ENCODE measurements around the gene PHACTR3. TPM values are rescaled to one million over a fixed set of nuclear protein-coding genes. Genes with fewer than 3 reads are reported as not detected.

PHACTR3 gene
- total RNA-seq, 1 donor from 2014 or later: 0.25 TPM

DNA sequence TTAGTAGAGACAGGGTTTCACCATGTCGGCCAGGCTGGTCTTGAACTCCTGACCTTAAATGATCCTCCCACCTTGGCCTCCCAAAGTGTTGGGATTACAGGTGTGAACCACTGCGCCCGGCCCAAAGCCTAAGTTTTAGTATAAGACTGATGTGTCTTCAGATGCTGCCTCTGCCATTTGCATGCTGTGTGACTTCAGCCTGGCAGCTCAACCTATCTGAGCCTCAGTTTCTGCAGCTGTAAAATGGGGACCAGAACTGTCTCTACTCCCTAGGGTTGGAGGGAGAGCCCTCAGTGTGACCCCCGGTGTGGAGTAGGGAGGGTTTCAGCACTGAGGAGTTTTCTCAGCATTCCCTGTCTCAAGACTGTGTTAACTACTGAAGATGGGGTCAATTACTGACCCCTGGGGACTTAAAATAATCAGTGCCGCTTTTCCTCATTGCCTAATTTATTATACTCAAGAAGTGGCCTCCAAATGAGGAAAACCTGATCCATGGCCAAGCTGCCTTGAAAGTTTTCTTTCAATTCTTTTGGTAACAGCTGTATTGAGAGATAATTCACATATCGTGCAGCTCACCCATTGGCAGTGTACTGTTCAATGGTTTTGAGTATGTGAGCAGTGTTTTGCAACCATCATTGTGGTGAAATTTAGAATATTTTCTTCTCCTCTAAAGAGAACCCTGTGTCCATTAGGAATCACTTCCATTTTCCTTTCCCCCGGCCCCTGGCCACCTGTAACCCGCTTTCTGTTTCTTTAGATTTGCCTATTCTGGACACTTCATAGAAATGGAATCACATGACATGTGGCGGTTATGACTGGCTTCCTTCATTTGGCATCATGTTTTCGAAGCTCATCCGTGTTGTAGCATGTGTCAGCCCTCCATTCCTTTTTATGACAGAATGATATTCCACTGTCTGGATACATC lies 64.8 kb downstream of the PHACTR3 start:
- ATAC-seq: no peak
- DNase-seq (ENCODE audit: low spot score): peak; percentile 6

DNA sequence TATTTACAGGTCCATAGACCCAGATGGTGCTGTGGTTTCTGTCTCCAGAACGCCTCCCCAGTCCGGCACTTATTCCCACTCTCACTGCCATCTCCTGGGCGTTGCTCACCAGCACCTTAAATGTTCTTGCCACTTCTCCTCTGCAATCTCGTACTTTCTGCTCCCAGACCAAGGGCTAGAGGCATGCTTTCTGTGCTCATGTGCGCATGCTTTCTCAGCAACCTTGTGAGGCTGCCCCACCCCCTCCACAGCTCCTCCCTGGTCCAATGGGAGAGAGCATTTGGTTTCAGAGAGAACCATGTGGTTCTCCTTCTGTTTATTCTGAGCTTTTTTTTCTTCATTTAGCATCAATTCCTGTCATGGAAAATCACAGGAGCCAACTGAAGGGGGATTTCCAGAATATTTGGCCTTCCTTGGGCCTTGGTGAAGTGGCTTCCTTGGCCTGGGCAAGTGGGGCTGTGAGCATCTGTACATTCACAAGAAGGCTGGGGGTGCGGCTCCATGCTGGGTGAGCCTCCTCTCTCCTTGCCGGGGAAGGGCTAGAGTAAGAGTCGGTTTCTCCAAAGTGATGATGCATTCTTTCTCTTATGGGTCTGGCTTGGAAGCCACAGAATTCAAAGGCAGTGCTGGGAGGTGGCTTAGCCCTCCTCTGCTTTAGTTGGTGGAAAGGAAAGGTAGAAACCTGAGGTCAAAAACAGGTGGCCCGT lies 66.6 kb downstream of the PHACTR3 start:
- DNase-seq (ENCODE audit: low spot score): peak; percentile 12
- ATAC-seq: no peak

DNA sequence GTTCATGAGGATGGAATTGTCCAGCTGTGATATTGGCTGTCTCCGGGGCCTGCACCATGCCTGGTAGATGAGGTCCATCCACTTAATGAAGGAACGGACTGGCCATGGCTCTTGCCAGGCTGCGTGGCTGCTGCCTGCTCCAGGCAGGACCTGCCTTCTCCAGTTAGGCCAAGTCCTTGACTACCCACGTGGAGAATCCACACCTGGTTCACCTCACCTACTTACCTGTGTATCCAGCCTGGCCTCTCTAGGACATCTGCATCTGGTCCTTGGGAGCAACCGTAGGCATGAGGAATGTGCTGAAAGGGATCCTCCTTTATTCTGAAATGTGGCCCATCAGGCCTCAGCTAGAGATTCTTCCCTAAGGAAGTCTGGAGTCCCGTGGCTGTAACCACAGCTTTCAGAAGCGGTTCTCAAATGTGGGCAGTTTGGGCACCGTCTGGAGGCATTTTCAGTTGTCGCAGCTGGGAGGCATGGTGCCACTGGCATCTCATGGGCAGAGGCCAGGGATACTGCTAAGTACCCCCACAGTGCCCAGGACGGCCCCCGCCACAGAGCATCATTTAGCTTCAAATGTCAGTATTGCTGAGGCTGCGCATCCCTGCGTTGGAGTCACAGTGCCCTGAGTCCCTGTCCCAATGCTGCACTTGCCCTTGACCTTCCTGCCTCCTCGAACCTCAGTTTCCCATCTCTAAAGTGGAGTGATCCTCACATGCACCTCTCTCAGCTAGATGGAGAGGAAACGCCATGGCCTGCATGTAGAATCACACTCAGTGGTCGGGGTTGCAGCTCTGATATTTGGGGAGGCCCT lies 67.5 kb downstream of the PHACTR3 start:
- peak; percentile 22 for DNase-seq (ENCODE audit: low spot score)
- no peak for ATAC-seq

DNA sequence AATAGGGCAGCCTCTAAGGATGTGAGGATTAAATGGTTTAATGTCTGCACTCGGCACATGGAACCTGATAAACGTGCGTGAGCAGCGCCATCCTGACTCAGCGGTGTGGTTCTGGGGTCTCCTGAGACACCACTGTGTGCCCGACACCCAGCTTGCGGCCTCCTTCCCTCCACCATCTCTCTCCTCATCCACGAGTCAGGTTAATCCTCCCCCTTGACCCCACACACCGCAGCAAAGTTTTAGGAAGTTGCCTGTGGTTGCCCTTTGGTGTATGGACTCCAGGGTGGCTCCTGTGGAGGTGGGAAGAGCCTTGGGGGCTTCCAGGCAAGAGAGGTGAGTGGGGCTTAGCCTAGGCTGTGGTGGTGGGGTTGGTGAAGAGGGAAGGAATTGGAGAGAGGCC lies 68.2 kb downstream of the PHACTR3 start:
- peak; percentile 18 for DNase-seq (ENCODE audit: low spot score)

DNA sequence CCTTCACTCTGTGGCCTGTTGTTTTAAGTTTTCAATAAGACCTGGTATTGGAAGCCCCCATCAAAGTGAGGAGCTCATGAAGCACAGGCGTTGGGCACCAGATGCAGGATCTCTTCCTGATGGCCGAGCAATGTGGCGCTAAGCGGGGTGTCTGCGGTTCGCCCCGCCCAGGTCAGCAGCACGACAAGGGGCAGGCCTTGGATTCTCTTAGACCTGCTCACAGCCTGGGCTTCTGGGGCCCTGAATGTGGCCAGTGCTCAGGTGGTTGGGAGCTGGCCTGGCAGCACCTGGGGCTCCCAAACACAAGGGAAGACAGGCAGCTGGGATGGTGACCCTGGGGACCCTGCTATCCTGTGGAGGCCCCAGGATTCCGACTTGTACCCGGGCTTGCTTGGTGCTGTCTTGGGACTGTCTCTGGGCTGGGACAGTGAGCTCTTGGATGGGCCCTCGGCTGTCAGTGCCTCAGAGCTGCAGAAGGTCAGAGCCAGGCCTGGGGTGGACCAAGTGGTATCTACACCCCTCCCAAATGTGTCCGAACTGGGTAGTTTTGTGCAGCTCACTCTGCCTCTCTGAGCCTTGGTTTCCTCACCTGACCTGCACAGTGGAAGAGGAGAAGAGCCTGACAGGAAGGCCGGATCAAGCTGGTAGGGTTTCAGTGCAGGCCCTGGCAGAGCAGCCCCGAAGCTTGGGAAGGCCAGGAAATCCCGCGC lies 69.1 kb downstream of the PHACTR3 start:
- DNase-seq (ENCODE audit: low spot score) (peak; percentile 33), ATAC-seq (no peak)

More for the DNA sequence above, 68.2 kb downstream of the PHACTR3 start:
- ATAC-seq: no peak

DNA sequence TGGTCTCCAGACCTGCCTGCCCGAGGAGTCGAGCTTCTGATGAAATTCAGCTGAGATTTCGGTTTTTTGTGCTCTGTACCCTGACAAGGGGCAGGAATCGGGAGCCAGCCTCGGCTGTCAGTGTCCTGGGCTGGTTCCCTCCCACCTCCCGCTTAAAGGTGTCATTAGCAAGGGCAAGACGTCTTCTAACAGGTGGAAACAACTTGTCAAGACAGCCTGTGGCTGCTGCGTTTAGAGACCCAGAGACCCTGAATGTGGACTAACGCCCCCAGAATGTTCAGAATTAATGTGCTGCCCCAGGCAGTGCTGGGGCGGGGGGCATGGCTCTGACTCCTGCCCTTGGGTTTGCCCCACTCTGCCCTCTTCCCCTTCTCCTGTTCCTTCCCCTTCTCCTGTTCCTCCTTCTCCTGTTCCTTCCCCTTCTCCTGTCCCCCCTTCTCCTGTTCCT lies 69.7 kb downstream of the PHACTR3 start:
- ATAC-seq (no peak), DNase-seq (ENCODE audit: low spot score) (no peak)

DNA sequence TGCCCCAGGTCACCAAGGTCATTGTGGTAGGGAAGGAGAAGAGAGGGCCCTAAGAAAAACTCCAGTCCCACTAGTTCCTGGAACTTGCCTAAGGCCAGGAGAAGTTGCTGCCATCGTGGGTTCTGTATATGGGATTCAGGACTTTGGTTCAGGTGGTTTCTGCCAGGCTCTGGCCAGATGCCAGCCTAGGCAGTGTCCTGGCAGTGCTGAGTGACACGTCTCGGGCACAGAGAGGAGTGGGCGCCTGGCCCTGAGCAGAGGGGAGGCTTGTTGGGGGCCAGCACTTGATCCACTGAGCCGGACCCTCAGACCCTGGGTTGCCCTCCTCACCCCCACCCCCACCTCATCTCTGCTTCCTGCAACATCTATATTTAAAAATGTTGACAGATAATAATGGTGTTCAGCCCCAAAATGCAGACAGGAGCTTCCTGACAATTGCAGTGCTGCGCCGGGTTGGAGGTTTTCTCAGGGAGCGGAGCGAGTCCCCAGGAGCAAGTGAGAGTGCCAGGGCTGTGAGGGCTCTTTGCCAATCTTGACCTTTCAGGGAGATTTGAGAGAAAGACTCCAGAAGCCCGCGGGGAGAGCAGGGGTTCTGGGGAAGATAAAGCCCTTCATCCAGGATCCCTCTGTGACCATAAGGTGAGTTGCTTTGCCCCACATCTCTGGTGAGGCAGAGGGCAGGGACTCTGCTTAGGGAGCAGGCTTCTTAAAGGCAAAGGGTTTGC lies 71.9 kb downstream of the PHACTR3 start:
- peak; percentile 43 for DNase-seq (ENCODE audit: low spot score)
- ATAC-seq: peak; percentile 51

DNA sequence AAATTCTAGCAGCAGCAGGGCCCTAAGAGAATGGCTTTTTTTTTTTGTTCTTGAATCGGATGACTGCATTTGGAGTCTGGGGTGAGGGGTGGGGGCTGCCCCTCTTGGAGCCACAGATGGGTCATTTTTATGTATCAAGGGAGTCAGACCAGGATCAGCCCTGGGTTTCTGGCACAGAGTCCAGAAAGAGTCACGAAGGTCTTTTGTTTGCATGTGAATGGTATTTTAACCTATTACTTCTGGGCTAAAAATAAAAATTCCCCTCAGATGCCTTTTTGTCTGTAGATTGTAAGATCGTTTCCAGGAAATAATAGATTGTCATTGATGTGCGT lies 72.5 kb downstream of the PHACTR3 start:
- no peak for DNase-seq (ENCODE audit: low spot score)
- no peak for ATAC-seq

DNA sequence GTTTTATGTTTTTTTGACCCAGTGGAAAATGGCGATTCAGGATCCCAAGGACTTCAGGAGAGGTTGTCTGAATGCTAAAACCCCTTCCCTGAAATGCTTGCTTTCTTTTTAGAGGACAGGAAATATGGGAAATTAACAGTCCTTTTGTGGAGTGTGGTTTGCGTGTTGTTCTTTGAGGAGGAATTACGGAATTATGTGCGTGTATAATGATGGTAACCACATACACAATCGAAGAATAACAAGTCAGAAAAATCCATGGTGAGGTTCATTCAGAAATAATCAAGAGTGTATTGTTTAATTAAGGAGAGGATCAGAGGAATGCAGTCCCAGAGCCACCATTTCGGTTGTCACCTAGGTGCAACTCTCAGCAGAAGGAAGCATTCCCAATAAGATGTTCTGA lies 73.2 kb downstream of the PHACTR3 start:
- DNase-seq (ENCODE audit: low spot score): no peak

DNA sequence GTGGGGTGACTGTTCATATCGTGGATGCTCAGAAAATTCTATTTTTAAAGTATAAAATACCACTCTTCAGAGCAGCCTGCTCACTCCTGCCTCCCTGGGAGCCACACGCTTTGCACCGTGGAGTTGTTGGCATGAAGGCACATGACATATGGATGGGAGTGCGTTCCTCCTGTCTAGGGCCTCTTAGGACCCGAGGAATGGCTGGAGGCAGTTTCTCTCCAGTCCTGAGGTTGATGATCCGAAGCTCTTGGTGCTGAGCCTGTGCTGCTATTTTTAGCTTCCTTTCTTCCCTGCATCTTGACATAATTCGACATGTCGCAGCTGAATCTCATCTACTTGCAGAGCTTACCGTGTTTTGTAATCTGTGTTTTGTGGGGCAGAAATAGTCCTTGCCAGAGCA lies 73.9 kb downstream of the PHACTR3 start:
- DNase-seq (ENCODE audit: low spot score) (peak; percentile 16), ATAC-seq (no peak)

More for the DNA sequence above, 73.2 kb downstream of the PHACTR3 start:
- no peak for ATAC-seq

DNA sequence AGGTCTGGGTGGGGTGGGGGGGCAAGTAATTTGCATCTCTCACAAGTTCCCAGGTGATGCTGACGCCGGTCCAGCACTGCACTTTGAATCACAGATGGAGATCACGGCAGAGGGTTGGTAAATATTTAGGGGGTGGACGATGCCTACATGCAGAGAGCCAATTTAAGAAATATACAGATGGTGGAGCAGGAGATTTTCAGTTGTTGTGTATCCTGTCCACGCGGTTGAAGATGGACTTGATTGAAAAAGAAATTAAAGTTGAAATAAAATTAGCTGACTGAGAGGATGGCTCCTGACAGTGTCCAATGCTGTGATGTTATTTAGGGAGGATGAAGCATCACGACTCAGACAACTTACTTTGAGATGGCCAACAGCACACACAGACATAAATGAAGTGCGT lies 74.6 kb downstream of the PHACTR3 start:
- DNase-seq (ENCODE audit: low spot score): no peak
- ATAC-seq: no peak

DNA sequence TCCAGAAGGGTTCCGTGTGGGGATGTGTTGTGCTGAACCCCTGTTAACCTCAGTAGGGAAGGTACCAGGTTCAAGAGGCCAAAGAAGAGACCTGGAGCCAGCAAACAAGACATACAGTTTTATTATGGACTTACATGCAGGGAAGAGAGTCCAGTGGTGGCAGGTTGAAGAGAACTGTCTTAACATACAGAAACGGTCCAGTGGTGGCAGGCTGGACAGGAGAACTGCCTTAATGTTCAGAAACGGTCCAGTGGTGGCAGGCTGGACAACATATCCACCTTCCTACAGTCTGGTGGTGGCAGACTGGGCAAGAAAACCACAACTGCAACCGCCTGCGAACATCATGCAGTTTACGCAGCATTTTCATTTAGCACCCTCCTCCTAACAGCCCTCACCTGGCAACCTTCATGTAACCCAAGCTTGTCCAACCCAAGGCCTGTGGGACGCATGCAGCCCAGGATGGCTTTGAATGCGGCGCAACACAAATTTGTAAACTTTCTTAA lies 75.9 kb downstream of the PHACTR3 start:
- DNase-seq (ENCODE audit: low spot score) (peak; percentile 2), ATAC-seq (no peak)

DNA sequence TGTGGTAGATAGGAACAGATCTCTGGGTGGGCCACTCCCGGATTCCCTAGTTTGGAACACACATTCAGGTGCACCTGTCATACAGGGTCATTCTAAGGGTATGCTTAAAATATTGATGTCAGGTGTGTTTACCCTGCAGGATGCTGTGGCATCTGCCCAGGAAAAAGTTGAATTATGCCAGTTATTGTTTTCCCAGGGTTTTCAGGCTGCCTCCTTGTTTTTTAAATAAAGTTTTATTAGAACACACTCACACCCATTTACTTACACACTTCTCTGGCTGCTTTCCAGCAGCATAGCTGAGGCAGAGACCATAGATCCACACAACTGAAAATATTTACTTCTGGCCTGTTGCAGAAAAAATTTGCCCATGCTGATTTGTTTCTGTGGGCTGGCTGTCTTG lies 76.5 kb downstream of the PHACTR3 start:
- ATAC-seq: no peak
- DNase-seq (ENCODE audit: low spot score): peak; percentile 22

DNA sequence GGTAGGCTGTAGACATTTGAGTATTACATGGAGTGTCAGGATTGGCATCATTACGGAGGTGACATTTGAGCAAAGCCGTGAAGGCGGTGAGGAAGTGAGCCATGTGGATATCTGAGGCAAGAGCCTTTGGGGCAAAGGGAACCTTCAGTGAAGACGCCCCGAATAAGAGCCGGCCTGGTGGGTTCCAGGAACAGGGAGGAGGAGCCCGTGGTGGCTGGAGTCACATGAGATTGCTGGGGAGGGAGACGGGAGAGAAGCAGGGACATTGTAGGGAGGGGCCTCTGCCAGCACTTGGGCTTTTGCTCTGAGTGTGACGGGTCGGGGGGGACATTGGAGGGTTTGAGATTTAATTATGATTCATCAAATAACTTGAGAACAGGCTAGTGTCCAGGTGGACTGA lies 78.3 kb downstream of the PHACTR3 start:
- DNase-seq (ENCODE audit: low spot score) (peak; percentile 24), ATAC-seq (no peak)

DNA sequence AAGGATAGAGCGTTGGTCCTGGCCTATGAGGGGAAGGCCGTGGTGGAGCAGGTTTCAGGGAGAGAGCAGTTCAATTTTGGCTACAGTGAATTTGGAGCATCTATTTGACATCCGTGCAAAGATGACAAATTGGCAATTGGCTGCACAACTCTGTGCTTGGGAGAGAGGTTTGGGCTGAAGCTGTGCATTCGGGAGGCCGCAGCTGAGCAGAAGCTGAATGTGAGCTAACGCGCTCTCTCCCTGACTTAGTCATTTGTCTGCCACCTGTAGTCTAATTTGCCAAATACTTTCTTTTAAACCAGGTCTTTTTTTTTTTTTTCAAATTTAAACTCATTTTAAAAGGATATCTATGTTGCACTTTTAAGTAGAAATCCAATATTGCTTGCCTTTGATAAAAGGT lies 78.8 kb downstream of the PHACTR3 start:
- no peak for ATAC-seq

DNA sequence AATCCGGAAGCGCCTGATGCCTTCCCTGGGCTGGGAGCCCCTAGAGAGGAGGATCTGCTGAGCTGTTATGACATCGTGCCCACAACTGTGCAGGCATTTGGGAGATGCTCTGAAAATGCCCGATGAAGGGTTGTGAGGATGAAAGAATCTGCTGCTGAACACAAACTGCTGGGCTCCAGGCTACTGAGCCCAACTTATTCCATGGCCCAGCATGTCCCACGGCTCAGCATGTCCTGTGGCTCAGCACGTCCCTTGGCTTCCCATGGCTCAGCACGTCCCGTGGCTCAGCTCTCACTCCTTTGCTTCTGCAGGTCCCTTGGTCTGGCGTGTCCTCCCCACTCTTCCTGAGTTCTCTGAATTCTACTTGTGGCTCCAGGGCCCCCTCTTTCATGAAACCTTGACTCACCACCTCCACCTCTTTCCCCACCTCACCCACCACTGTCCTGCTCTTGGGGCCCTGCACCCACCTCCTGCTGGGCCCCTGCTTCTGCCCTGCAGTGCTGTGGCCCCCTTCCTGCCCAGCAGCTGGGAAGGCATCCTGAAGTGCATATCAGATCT lies 80.4 kb downstream of the PHACTR3 start:
- no peak for DNase-seq (ENCODE audit: low spot score)
- no peak for ATAC-seq

More for the DNA sequence above, 78.8 kb downstream of the PHACTR3 start:
- DNase-seq (ENCODE audit: low spot score): no peak

DNA sequence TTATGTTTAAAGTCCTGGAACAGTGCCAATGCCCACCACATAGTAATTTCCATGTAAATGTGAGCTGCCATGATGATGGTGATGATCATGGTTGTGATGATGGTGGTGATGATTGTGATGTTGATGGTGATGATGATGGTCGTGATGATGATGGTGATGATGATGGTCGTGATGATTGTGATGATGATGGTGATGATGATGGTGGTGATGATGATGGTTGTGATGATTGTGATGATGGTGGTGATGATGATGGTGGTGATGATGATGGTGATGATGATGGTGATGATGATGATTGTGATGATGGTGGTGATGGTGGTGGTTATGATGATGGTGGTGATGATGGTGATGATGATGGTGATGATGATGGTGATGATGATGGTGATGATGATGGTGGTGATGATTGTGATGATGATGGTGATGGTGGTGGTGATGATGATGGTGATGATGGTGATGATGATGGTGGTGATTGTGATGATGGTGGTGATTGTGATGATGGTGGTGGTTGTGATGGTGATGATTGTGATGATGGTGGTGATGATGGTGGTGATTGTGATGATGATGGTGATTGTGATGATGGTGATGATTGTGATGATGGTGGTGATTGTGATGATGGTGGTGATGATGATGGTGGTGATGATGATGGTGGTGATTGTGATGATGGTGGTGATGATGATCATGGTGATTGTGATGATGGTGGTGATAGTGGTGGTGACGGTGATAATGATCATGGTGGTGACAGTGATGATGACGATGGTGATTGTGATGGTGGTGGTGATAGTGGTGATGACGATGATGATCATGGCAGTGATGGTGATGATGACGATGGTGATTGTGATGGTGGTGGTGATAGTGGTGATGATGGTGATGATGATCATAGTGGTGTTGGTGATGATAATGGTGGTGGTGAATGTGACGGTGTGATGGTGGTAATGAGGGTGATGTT lies 82.3 kb downstream of the PHACTR3 start:
- ATAC-seq (no peak), DNase-seq (ENCODE audit: low spot score) (no peak)

DNA sequence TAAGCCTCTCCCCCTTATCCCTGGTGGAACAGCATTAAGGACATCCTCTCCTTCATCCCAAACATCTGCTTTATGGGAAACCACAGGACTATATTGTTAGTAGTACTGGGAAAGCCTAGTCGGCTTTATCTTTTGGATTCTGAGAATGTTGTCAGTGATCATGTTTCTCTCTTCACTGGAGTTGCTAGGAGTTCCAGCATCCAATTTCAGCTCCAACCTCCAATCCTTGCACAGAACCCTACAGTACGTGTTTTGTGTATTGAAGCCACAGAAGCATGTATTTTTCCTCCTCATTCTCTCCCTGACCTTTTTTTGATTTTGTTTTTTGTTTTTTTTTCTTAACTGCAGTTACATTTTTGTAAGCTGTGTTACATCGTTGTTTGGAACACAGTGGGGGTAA lies 84.0 kb downstream of the PHACTR3 start:
- DNase-seq (ENCODE audit: low spot score) (no peak), ATAC-seq (no peak)

Data from left lobe of liver (tissue), 2 donors.